Cardiac muscle cell (in vitro differentiated cells and primary cell): ENCODE measurements around the gene SPATS2L. TPM values are rescaled to one million over a fixed set of nuclear protein-coding genes. Genes with fewer than 3 reads are reported as not detected.

Source experiments
- DNase-seq, 2 donors: peaks; one replicate each; pipeline versions ENCODE4 v3.0.0 to v3.0.0-alpha.2; 2010 to 2017; ENCODE audit warnings: low read depth in 1 of 2, low spot score in 1 of 2
- H3K27ac ChIP-seq: fragments of 200-600 bp; sonication (generic); 2 replicates; pipeline ENCODE4 v1.5.1; 2016
- H3K27me3 ChIP-seq: fragments of 200-600 bp; sonication (generic); 2 replicates; pipeline ENCODE4 v1.6.0; 2016; ENCODE audit warnings: control low read depth
- H3K36me3 ChIP-seq: fragments of 200-600 bp; sonication (generic); 2 replicates; pipeline ENCODE4 v1.5.1; 2016; ENCODE audit warnings: control low read depth
- H3K4me1 ChIP-seq: fragments of 200-600 bp; sonication (generic); 2 replicates; pipeline ENCODE4 v1.8.1; 2017; ENCODE audit warnings: low read depth, mild to moderate bottlenecking, mixed run types
- H3K4me3 ChIP-seq: fragments of 200-600 bp; sonication (generic); 2 replicates; pipeline ENCODE4 v1.5.1; 2016; ENCODE audit warnings: mild to moderate bottlenecking
- H3K9me3 ChIP-seq: fragments of 200-600 bp; sonication (generic); 2 replicates; pipeline ENCODE4 v1.5.1; 2017; ENCODE audit warnings: low read depth, mild to moderate bottlenecking, control low read depth
- CTCF ChIP-seq: IDR thresholded peaks from 2 replicates; pipeline ENCODE4 v1.5.1; 2012; ENCODE audit warnings: low read depth, mild to moderate bottlenecking, low read length
- polyA plus RNA-seq: library from polyadenylated mRNA; unstranded; fragments of >200 nt; fragmentation: Nextera tagmentation; extraction: Ambion mirVana; gene quantifications from 2 replicates; pipeline ENCODE4 v1.2.1, GENCODE V29; 2016
- total RNA-seq: library from RNA; depleted of rRNA; stranded (reverse); fragments of >200 nt; gene quantifications from 2 replicates; pipeline ENCODE4 v1.2.3, GENCODE V29; 2016

SPATS2L gene
- total and polyA plus RNA-seq, 2 experiments from 2014 or later = 20.0 to 37.4 TPM

GRCh38 chr2:200422071-200422470 is 115.6 kb downstream of the SPATS2L start:
- no peak for DNase-seq
- Histone ChIP-seq H3K4me1 (no peaks in the 10 kb centered on the region), H3K27ac (no peak overlapping the region), H3K36me3 (peaks cover 3% of the 10 kb centered on the region), H3K4me3 (no peak overlapping the region), H3K9me3 (no peaks in the 10 kb centered on the region), H3K27me3 (no peaks in the 10 kb centered on the region)
- TF ChIP-seq CTCF = no peak

- Histone ChIP-seq H3K4me1 (no peaks in the 10 kb centered on the region), H3K36me3 (peaks cover 3% of the 10 kb centered on the region), H3K27ac (no peak overlapping the region), H3K27me3 (no peaks in the 10 kb centered on the region), H3K4me3 (no peak overlapping the region), H3K9me3 (no peaks in the 10 kb centered on the region)
- no peak for DNase-seq
- no peak for TF ChIP-seq CTCF
Observed at GRCh38 chr2:200422532-200423261, 116.2 kb downstream of the SPATS2L start.

- Histone ChIP-seq H3K27me3 (no peaks in the 10 kb centered on the region), H3K36me3 (peaks cover 3% of the 10 kb centered on the region), H3K27ac (no peak overlapping the region), H3K4me3 (no peak overlapping the region), H3K9me3 (no peaks in the 10 kb centered on the region), H3K4me1 (no peaks in the 10 kb centered on the region)
- TF ChIP-seq CTCF = no peak
- no peak for DNase-seq
Observed at GRCh38 chr2:200423541-200423940, 117.0 kb downstream of the SPATS2L start.

- Histone ChIP-seq H3K9me3 (no peaks in the 10 kb centered on the region), H3K27ac (no peak overlapping the region), H3K4me1 (no peaks in the 10 kb centered on the region), H3K27me3 (no peaks in the 10 kb centered on the region), H3K36me3 (peaks cover 3% of the 10 kb centered on the region), H3K4me3 (no peak overlapping the region)
- no peak for DNase-seq
- TF ChIP-seq CTCF = no peak
Observed at GRCh38 chr2:200425026-200425821, 118.7 kb downstream of the SPATS2L start.

GRCh38 chr2:200426754-200427153 is 120.3 kb downstream of the SPATS2L start:
- H3K4me3 ChIP-seq = no peak overlapping the region
- no peaks in the 10 kb centered on the region for H3K36me3 ChIP-seq
- no peak for TF ChIP-seq CTCF

More at GRCh38 chr2:200426754-200427153, 120.3 kb downstream of the SPATS2L start:
- no peaks in the 10 kb centered on the region for H3K9me3 ChIP-seq
- no peaks in the 10 kb centered on the region for H3K4me1 ChIP-seq
- H3K27me3 ChIP-seq = no peaks in the 10 kb centered on the region
- no peak overlapping the region for H3K27ac ChIP-seq
- DNase-seq = no peak
